Retinal pigment epithelial cell (primary cell): ENCODE results near the gene DMBT1.

Experiments used
- DNase-seq: peaks from one replicate; pipeline ENCODE4 v3.0.0-alpha.2; 2010; ENCODE audit warnings: low read depth
- H3K4me3 ChIP-seq: 2 replicates; pipeline ENCODE4 v1.5.1; 2011; ENCODE audit warnings: mild to moderate bottlenecking, low read length, control low read depth, moderate library complexity
- CTCF ChIP-seq: conservative IDR thresholded peaks from 2 replicates; pipeline ENCODE4 v1.5.1; 2011; ENCODE audit warnings: low read depth, low read length, control low read depth, inconsistent platforms

Gene DMBT1

GRCh38 chr10:122544493-122544892 lies 16.1 kb upstream of the DMBT1 start:
- no peak for DNase-seq
- H3K4me3 ChIP-seq: no peak overlapping the region

GRCh38 chr10:122546242-122546641 lies 14.3 kb upstream of the DMBT1 start:
- DNase-seq: no peak
- H3K4me3 ChIP-seq: no peak overlapping the region
- no peak for TF ChIP-seq CTCF

More at GRCh38 chr10:122544493-122544892, 16.1 kb upstream of the DMBT1 start:
- no peak for TF ChIP-seq CTCF

GRCh38 chr10:122548407-122549085 lies 12.0 kb upstream of the DMBT1 start:
- DNase-seq: no peak
- no peak overlapping the region for H3K4me3 ChIP-seq
- TF ChIP-seq CTCF: no peak

GRCh38 chr10:122549636-122550035 lies 10.9 kb upstream of the DMBT1 start:
- DNase-seq: no peak
- TF ChIP-seq CTCF: no peak

GRCh38 chr10:122550427-122550826 lies 10.1 kb upstream of the DMBT1 start:
- DNase-seq: no peak
- H3K4me3 ChIP-seq: no peak overlapping the region
- TF ChIP-seq CTCF: no peak

More at GRCh38 chr10:122549636-122550035, 10.9 kb upstream of the DMBT1 start:
- H3K4me3 ChIP-seq: no peak overlapping the region

GRCh38 chr10:122550983-122551382 lies 9.6 kb upstream of the DMBT1 start:
- DNase-seq: no peak
- TF ChIP-seq CTCF: no peak
- no peak overlapping the region for H3K4me3 ChIP-seq

GRCh38 chr10:122551450-122551849 lies 9.1 kb upstream of the DMBT1 start:
- no peak overlapping the region for H3K4me3 ChIP-seq
- no peak for DNase-seq
- TF ChIP-seq CTCF: no peak
